ENCODE data around the gene LHPP.

The LHPP gene

DNA sequence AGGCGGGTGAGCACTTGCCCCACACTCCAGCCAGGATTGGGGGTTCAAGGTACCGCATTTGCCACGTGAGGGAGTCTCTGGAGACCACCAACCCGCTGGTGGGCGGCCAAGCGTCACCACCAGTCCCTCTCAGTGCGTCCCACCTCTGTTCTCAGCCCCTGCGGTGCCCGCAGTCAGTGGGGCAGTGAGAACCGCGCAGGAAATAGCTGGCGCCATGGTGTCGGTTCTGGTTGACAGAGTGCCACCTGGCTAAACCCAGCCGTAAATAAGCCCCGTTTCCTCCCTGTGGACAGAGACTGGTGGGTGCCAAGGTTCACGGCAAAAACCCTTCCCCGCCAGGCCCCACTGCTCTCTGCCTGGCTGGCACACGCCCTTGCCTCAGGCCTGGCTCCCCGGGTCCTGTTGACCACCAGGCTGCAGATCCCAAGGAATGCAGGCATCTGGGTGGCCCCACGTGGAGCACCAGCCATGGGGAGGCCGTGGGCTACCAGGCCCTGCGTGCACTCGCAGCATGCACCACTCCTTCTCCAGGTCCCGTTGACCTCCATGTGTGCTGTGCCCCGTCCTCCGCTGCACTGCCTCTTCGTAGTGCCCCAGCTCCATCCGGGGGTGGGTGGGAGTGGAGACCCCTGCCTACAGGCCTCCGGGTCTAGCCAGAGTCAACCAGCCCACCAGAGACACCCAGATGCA, 140.0 kb downstream of the LHPP start:
- H3K27ac ChIP-seq (replicated peaks), result no peak overlapping the region
- DNase-seq (ENCODE audit: low read depth in 1 of 2, low spot score in 1 of 2), result no peak
- TF ChIP-seq, protein P1, sequence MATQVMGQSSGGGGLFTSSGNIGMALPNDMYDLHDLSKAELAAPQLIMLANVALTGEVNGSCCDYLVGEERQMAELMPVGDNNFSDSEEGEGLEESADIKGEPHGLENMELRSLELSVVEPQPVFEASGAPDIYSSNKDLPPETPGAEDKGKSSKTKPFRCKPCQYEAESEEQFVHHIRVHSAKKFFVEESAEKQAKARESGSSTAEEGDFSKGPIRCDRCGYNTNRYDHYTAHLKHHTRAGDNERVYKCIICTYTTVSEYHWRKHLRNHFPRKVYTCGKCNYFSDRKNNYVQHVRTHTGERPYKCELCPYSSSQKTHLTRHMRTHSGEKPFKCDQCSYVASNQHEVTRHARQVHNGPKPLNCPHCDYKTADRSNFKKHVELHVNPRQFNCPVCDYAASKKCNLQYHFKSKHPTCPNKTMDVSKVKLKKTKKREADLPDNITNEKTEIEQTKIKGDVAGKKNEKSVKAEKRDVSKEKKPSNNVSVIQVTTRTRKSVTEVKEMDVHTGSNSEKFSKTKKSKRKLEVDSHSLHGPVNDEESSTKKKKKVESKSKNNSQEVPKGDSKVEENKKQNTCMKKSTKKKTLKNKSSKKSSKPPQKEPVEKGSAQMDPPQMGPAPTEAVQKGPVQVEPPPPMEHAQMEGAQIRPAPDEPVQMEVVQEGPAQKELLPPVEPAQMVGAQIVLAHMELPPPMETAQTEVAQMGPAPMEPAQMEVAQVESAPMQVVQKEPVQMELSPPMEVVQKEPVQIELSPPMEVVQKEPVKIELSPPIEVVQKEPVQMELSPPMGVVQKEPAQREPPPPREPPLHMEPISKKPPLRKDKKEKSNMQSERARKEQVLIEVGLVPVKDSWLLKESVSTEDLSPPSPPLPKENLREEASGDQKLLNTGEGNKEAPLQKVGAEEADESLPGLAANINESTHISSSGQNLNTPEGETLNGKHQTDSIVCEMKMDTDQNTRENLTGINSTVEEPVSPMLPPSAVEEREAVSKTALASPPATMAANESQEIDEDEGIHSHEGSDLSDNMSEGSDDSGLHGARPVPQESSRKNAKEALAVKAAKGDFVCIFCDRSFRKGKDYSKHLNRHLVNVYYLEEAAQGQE (IDR thresholded peaks at IDR 0.05; ENCODE audit: insufficient replicate concordance, low read depth), result no peak
- TF ChIP-seq SPI1 (IDR thresholded peaks at IDR 0.05; ENCODE audit: borderline replicate concordance, low read depth), result no peak
- TF ChIP-seq POLR2AphosphoS5 (IDR thresholded peaks at IDR 0.05; ENCODE audit: low read depth), result no peak
- TF ChIP-seq, protein P2, sequence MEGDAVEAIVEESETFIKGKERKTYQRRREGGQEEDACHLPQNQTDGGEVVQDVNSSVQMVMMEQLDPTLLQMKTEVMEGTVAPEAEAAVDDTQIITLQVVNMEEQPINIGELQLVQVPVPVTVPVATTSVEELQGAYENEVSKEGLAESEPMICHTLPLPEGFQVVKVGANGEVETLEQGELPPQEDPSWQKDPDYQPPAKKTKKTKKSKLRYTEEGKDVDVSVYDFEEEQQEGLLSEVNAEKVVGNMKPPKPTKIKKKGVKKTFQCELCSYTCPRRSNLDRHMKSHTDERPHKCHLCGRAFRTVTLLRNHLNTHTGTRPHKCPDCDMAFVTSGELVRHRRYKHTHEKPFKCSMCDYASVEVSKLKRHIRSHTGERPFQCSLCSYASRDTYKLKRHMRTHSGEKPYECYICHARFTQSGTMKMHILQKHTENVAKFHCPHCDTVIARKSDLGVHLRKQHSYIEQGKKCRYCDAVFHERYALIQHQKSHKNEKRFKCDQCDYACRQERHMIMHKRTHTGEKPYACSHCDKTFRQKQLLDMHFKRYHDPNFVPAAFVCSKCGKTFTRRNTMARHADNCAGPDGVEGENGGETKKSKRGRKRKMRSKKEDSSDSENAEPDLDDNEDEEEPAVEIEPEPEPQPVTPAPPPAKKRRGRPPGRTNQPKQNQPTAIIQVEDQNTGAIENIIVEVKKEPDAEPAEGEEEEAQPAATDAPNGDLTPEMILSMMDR (IDR thresholded peaks at IDR 0.05; ENCODE audit: insufficient read depth, low read length), result no peak
- TF ChIP-seq GABPA (IDR thresholded peaks at IDR 0.05; ENCODE audit: low read depth), result no peak
- H3K4me3 ChIP-seq (replicated peaks; ENCODE audit: insufficient read depth, low read length), result no peak overlapping the region
- H3K27me3 ChIP-seq (ENCODE audit: insufficient read depth, poor library complexity, severe bottlenecking), result no peaks in the 10 kb centered on the region

- DNase-seq (ENCODE audit: low read depth in 1 of 2, low spot score in 1 of 2), result no peak
- H3K4me3 ChIP-seq (replicated peaks; ENCODE audit: insufficient read depth, low read length), result no peak overlapping the region
- no peaks in the 10 kb centered on the region for H3K27me3 ChIP-seq (ENCODE audit: insufficient read depth, poor library complexity, severe bottlenecking)
- TF ChIP-seq, protein P1 (IDR thresholded peaks at IDR 0.05; ENCODE audit: insufficient replicate concordance, low read depth), result no peak
- no peak for TF ChIP-seq POLR2AphosphoS5 (IDR thresholded peaks at IDR 0.05; ENCODE audit: low read depth)
- TF ChIP-seq, protein P2 (IDR thresholded peaks at IDR 0.05; ENCODE audit: insufficient read depth, low read length), result no peak
- TF ChIP-seq SPI1 (IDR thresholded peaks at IDR 0.05; ENCODE audit: borderline replicate concordance, low read depth), result no peak
- TF ChIP-seq GABPA (IDR thresholded peaks at IDR 0.05; ENCODE audit: low read depth), result no peak
- no peak overlapping the region for H3K27ac ChIP-seq (replicated peaks)
Measured at GRCh38 chr10:124602121-124602561, 140.5 kb downstream of the LHPP start.

- TF ChIP-seq GABPA (IDR thresholded peaks at IDR 0.05; ENCODE audit: low read depth) (no peak), SPI1 (IDR thresholded peaks at IDR 0.05; ENCODE audit: borderline replicate concordance, low read depth) (no peak), POLR2AphosphoS5 (IDR thresholded peaks at IDR 0.05; ENCODE audit: low read depth) (no peak)
- TF ChIP-seq, protein P2 (IDR thresholded peaks at IDR 0.05; ENCODE audit: insufficient read depth, low read length), result no peak
- TF ChIP-seq, protein P1 (IDR thresholded peaks at IDR 0.05; ENCODE audit: insufficient replicate concordance, low read depth), result no peak
- no peak for DNase-seq (ENCODE audit: low read depth in 1 of 2, low spot score in 1 of 2)
- no peak overlapping the region for H3K27ac ChIP-seq (replicated peaks)
- no peak overlapping the region for H3K4me3 ChIP-seq (replicated peaks; ENCODE audit: insufficient read depth, low read length)
- H3K27me3 ChIP-seq (ENCODE audit: insufficient read depth, poor library complexity, severe bottlenecking), result no peaks in the 10 kb centered on the region
Measured at GRCh38 chr10:124602646-124603365, 141.2 kb downstream of the LHPP start.
